H1 (cell line): Measurements from ENCODE around the gene RRM2. TPM values are rescaled to one million over a fixed set of nuclear protein-coding genes. Genes with fewer than 3 reads are reported as not detected.

Experiments used
- GABPA ChIP-seq: IDR thresholded peaks from 2 replicates; pipeline ENCODE4 v1.6.1; 2011; ENCODE audit warnings: mild to moderate bottlenecking, low read length, moderate library complexity, borderline replicate concordance; ENCODE audit not compliant: insufficient read depth
- JUN ChIP-seq: IDR thresholded peaks from 2 replicates; pipeline ENCODE4 v1.6.1; 2011; ENCODE audit warnings: low read depth, mild to moderate bottlenecking, improper control_type of control experiment, low read length
- JUND ChIP-seq: IDR thresholded peaks from 2 replicates; pipeline ENCODE4 v1.6.1; 2011; ENCODE audit warnings: mild to moderate bottlenecking, improper control_type of control experiment, low read length
- KDM5A ChIP-seq: fragments of 200-600 bp; IDR thresholded peaks from 2 replicates; pipeline ENCODE4 v1.7.1; 2012; ENCODE audit warnings: mild to moderate bottlenecking, low read length, inconsistent platforms, mixed read lengths
- MAFK ChIP-seq: IDR thresholded peaks from 2 replicates; pipeline ENCODE4 v1.6.1; 2012; ENCODE audit warnings: low read depth, mild to moderate bottlenecking, improper control_type of control experiment, low read length
- RAD21 ChIP-seq, 2 experiments: IDR thresholded peaks in 1 of 2; conservative IDR thresholded peaks in 1 of 2; 2 replicates each; pipeline ENCODE4 v1.6.1; 2011; ENCODE audit warnings: low read depth in 2 of 2, low read length in 2 of 2, improper control_type of control experiment in 1 of 2, inconsistent platforms in 1 of 2, mild to moderate bottlenecking in 1 of 2, moderate library complexity in 1 of 2
- RNF2 ChIP-seq: fragments of 200-900, 300-1000 bp; sonication (generic); IDR thresholded peaks from 2 replicates; pipeline ENCODE4 v1.7.1; 2016; ENCODE audit warnings: borderline replicate concordance, low read depth, mild to moderate bottlenecking, antibody characterized with exemption, low read length; ENCODE audit not compliant: poor library complexity, severe bottlenecking; ENCODE audit errors: missing control alignments
- TCF12 ChIP-seq: IDR thresholded peaks from 2 replicates; pipeline ENCODE4 v1.6.1; 2011; ENCODE audit warnings: low read depth, mild to moderate bottlenecking, low read length
- polyA plus RNA-seq, 7 experiments: library from polyadenylated mRNA; depleted of rRNA in 3 of 7; stranded (reverse) in 5 of 7; unstranded in 2 of 7; fragments of >200 nt in 5 of 7; fragments of 200-250 nt in 2 of 7; gene quantifications; 1 replicate in 5 of 7; 2 replicates in 1 of 7; 4 replicates in 1 of 7; pipeline versions ENCODE4 v1.2.1 to v1.2.3, GENCODE V29; 2011 to 2013; ENCODE audit warnings: missing spikeins in 2 of 7, mixed read lengths in 2 of 7
- total RNA-seq: library from RNA; stranded (reverse); fragmentation: NEBNext Ultra II Directional; extraction: Animal tissue kit (Norgen Biotek cat#: 25700); gene quantifications from 2 replicates; pipeline ENCODE4 v1.2.1, GENCODE V29; 2021
- TF ChIP-seq, protein P1 (sequence below): IDR thresholded peaks from 2 replicates; pipeline ENCODE4 v1.6.1; 2012; ENCODE audit warnings: inconsistent platforms

Gene RRM2
- total and polyA plus RNA-seq, 2 of the 8 experiments (the other 6 are each of a cell fraction or from before 2014, with no cell fraction given): 37.7 to 215 TPM

DNA sequence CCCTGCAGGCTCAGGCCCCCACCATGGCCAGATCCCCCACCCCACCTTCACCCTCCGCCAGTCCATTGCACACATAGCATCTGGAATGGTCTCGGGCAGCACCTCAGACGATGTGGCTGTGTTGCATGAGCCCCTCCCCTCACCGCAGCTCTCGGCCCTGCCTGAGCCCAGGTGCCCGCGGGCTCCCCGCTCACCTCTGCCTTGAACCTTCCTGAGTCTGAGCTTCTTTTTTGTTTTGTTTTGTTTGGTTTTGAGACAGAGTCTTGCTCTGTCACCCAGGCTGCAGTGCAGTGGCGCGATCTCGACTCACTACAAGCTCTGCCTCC, 20.1 kb downstream of the RRM2 start (continued):
- TF ChIP-seq GABPA (no peak), TCF12 (no peak), JUN (no peak), JUND (no peak), KDM5A (no peak), RAD21 (IDR thresholded peaks at IDR 0.05 in 1 of 2, conservative IDR thresholded peaks at IDR 0.05 in 1 of 2; ENCODE audit: low read depth in 2 of 2, low read length in 2 of 2) (no peak), MAFK (no peak), RNF2 (no peak)
- TF ChIP-seq, protein P1, sequence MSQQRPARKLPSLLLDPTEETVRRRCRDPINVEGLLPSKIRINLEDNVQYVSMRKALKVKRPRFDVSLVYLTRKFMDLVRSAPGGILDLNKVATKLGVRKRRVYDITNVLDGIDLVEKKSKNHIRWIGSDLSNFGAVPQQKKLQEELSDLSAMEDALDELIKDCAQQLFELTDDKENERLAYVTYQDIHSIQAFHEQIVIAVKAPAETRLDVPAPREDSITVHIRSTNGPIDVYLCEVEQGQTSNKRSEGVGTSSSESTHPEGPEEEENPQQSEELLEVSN: no peak
